ENCODE measurements around the gene MAPK10. TPM values are rescaled to one million over a fixed set of nuclear protein-coding genes. Genes with fewer than 3 reads are reported as not detected.

Gene MAPK10
- total RNA-seq, 1 experiment from 2014 or later: 0.79 TPM

DNA sequence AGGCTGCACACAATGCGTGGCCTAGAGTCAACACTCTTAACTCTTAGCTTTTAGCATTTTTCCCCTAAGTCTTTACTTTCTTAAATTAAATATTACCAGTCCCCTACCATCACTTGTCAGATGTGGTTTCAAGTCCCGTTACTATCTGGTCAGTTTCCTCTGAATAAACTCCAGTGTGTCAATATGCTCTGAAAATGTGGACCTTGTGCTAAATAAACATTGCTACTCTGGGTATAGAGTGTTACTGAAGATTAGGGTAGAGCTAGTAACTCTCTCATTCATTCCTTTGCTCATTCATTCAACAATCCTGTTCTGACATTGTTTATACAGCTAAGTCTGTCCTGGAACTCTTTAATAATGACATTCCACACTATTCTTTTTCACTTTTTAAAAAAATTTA lies 251.0 kb downstream of the MAPK10 start:
- Histone ChIP-seq H3K36me3 (ENCODE audit: control insufficient read depth, insufficient read depth, low read length) (no peaks in the 10 kb centered on the region), H3K4me1 (no peaks in the 10 kb centered on the region), H3K9me3 (no peaks in the 10 kb centered on the region), H3K27me3 (replicated peaks; ENCODE audit: control insufficient read depth, insufficient read depth, low read length) (no peaks in the 10 kb centered on the region), H3K4me3 (ENCODE audit: low read depth, low read length) (no peak overlapping the region)
- H3K4me1 Mint-ChIP-seq (ENCODE audit: low read depth, unreplicated experiment): no peaks in the 10 kb centered on the region
- H3K27ac Mint-ChIP-seq (ENCODE audit: unreplicated experiment): no peak overlapping the region
- peaks cover 3% of the 10 kb centered on the region for H3K27me3 Mint-ChIP-seq (ENCODE audit: insufficient read depth, unreplicated experiment)
- no peaks in the 10 kb centered on the region for H3K36me3 Mint-ChIP-seq (ENCODE audit: insufficient read depth, unreplicated experiment)
- no TSS peak for BruUV-seq (replicated peaks)
- ChIA-PET POLR2A (no interaction called here), CTCF (no interaction called here)
- no peak overlapping the region for H3K4me3 Mint-ChIP-seq (ENCODE audit: unreplicated experiment)
- no peak for DNase-seq
- TF ChIP-seq, protein P1, sequence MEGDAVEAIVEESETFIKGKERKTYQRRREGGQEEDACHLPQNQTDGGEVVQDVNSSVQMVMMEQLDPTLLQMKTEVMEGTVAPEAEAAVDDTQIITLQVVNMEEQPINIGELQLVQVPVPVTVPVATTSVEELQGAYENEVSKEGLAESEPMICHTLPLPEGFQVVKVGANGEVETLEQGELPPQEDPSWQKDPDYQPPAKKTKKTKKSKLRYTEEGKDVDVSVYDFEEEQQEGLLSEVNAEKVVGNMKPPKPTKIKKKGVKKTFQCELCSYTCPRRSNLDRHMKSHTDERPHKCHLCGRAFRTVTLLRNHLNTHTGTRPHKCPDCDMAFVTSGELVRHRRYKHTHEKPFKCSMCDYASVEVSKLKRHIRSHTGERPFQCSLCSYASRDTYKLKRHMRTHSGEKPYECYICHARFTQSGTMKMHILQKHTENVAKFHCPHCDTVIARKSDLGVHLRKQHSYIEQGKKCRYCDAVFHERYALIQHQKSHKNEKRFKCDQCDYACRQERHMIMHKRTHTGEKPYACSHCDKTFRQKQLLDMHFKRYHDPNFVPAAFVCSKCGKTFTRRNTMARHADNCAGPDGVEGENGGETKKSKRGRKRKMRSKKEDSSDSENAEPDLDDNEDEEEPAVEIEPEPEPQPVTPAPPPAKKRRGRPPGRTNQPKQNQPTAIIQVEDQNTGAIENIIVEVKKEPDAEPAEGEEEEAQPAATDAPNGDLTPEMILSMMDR (IDR thresholded peaks at IDR 0.05; ENCODE audit: insufficient read depth in 1 of 2, low read depth in 1 of 2, low read length in 1 of 2, severe bottlenecking in 1 of 2, unreplicated experiment in 1 of 2): no peak
- intact Hi-C loops (cut with micrococcal nuclease; ENCODE audit: unreplicated experiment): no loop called here
- H3K9me3 Mint-ChIP-seq (ENCODE audit: unreplicated experiment): no peaks in the 10 kb centered on the region

DNA sequence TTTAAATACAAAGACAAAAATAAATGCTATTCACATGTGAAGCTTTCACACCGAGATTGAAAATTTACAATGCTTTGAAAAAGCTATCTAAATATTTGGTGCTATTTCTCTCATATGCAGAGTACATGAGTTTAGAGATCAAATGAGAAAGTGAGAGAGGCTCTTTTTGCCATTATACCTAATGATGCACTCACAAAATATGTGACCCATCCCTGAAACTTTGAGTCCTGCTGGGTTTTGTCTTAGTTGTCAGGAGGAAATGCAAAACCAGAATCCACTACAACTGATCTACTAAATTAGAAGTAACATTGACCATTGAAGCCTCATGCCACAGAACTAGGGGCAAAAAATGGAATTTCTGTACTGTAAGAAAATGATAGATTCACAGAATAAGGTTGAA lies 251.7 kb downstream of the MAPK10 start:
- no peak overlapping the region for H3K27ac Mint-ChIP-seq (ENCODE audit: unreplicated experiment)
- Histone ChIP-seq H3K4me1 (no peaks in the 10 kb centered on the region), H3K27me3 (replicated peaks; ENCODE audit: control insufficient read depth, insufficient read depth, low read length) (no peaks in the 10 kb centered on the region), H3K9me3 (no peaks in the 10 kb centered on the region), H3K36me3 (ENCODE audit: control insufficient read depth, insufficient read depth, low read length) (no peaks in the 10 kb centered on the region), H3K4me3 (ENCODE audit: low read depth, low read length) (no peak overlapping the region)
- peaks cover 3% of the 10 kb centered on the region for H3K27me3 Mint-ChIP-seq (ENCODE audit: insufficient read depth, unreplicated experiment)
- TF ChIP-seq, protein P1 (IDR thresholded peaks at IDR 0.05; ENCODE audit: insufficient read depth in 1 of 2, low read depth in 1 of 2, low read length in 1 of 2, severe bottlenecking in 1 of 2, unreplicated experiment in 1 of 2): no peak
- intact Hi-C loops (cut with micrococcal nuclease; ENCODE audit: unreplicated experiment): no loop called here
- H3K9me3 Mint-ChIP-seq (ENCODE audit: unreplicated experiment): no peaks in the 10 kb centered on the region
- no TSS peak for BruUV-seq (replicated peaks)
- no peaks in the 10 kb centered on the region for H3K4me1 Mint-ChIP-seq (ENCODE audit: low read depth, unreplicated experiment)
- DNase-seq: no peak
- ChIA-PET POLR2A (no interaction called here), CTCF (no interaction called here)
- no peaks in the 10 kb centered on the region for H3K36me3 Mint-ChIP-seq (ENCODE audit: insufficient read depth, unreplicated experiment)
- H3K4me3 Mint-ChIP-seq (ENCODE audit: unreplicated experiment): no peak overlapping the region

DNA sequence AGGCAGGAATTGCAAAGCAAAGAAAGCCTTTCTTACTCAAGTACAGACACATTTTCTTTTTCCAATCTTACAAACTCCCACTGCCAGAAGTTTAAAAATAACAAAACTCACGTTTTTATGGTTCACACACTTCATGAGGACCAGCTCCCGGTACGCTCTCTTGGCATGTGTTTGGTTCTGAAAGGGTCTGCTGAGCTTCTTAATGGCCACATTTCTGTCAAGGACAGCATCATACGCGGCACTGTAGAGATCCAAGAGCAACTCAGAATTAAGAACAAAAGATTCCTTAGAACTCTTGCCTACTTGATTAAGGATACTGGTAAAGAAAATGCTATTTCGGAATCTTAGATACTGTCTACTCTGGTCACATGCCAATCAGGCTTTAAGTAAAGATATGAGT lies 252.7 kb downstream of the MAPK10 start:
- no peaks in the 10 kb centered on the region for H3K27me3 ChIP-seq (replicated peaks; ENCODE audit: control insufficient read depth, insufficient read depth, low read length)
- BruUV-seq (replicated peaks): no TSS peak
- Mint-ChIP-seq H3K36me3 (ENCODE audit: insufficient read depth, unreplicated experiment) (no peaks in the 10 kb centered on the region), H3K27ac (ENCODE audit: unreplicated experiment) (no peak overlapping the region), H3K27me3 (ENCODE audit: insufficient read depth, unreplicated experiment) (peaks cover 3% of the 10 kb centered on the region), H3K4me1 (ENCODE audit: low read depth, unreplicated experiment) (no peaks in the 10 kb centered on the region), H3K4me3 (ENCODE audit: unreplicated experiment) (no peak overlapping the region), H3K9me3 (ENCODE audit: unreplicated experiment) (no peaks in the 10 kb centered on the region)
- TF ChIP-seq, protein P1 (IDR thresholded peaks at IDR 0.05; ENCODE audit: insufficient read depth in 1 of 2, low read depth in 1 of 2, low read length in 1 of 2, severe bottlenecking in 1 of 2, unreplicated experiment in 1 of 2): no peak
- DNase-seq: no peak
- H3K36me3 ChIP-seq (ENCODE audit: control insufficient read depth, insufficient read depth, low read length): no peaks in the 10 kb centered on the region
- H3K9me3 ChIP-seq: no peaks in the 10 kb centered on the region
- H3K4me1 ChIP-seq: no peaks in the 10 kb centered on the region
- no peak overlapping the region for H3K4me3 ChIP-seq (ENCODE audit: low read depth, low read length)
- ChIA-PET CTCF (no interaction called here), POLR2A (no interaction called here)
- intact Hi-C loops (cut with micrococcal nuclease; ENCODE audit: unreplicated experiment): no loop called here
